Suprapubic skin (tissue), 4 donors: ENCODE results near the gene BCAS1. TPM values are rescaled to one million over a fixed set of nuclear protein-coding genes. Genes with fewer than 3 reads are reported as not detected.

Source experiments
- DNase-seq, 2 donors: peaks; one replicate each; pipeline ENCODE4 v3.0.0-alpha.2; 2019; ENCODE audit warnings: low spot score in 2 of 2
- H3K27ac ChIP-seq: fragments of 200-600 bp; sonication (generic); one replicate; pipeline ENCODE4 v1.5.1; 2019
- H3K27me3 ChIP-seq: fragments of 200-600 bp; sonication (generic); one replicate; pipeline ENCODE4 v1.5.1; 2019
- H3K36me3 ChIP-seq: fragments of 200-600 bp; sonication (generic); one replicate; pipeline ENCODE4 v1.5.1; 2019
- H3K4me1 ChIP-seq: fragments of 200-600 bp; sonication (generic); one replicate; pipeline ENCODE4 v1.5.1; 2019
- H3K4me3 ChIP-seq: fragments of 200-600 bp; sonication (generic); one replicate; pipeline ENCODE4 v1.5.1; 2019; ENCODE audit warnings: mild to moderate bottlenecking
- H3K9me3 ChIP-seq: fragments of 200-600 bp; sonication (generic); one replicate; pipeline ENCODE4 v1.5.1; 2019
- CTCF ChIP-seq, 2 donors: fragments of 200-600 bp in 1 of 2; fragments of 450-650 bp in 1 of 2; sonication (generic) in 1 of 2; IDR thresholded peaks; one replicate each; pipeline ENCODE4 v1.5.1; 2016 to 2019; ENCODE audit warnings: antibody characterized with exemption in 2 of 2, mild to moderate bottlenecking in 1 of 2, moderate library complexity in 1 of 2
- EP300 ChIP-seq: sonication (generic); formaldehyde crosslinking; IDR thresholded peaks from one replicate; pipeline ENCODE4 v1.6.1; 2017; ENCODE audit warnings: antibody characterized with exemption
- POLR2A ChIP-seq, 2 donors: fragments of 450-650 bp; IDR thresholded peaks; one replicate each; pipeline ENCODE4 v1.6.1; 2017; ENCODE audit warnings: antibody characterized with exemption in 2 of 2, mild to moderate bottlenecking in 2 of 2, moderate library complexity in 2 of 2
- POLR2AphosphoS5 ChIP-seq, 3 donors: sonication (generic); formaldehyde crosslinking; IDR thresholded peaks; one replicate each; pipeline ENCODE4 v1.6.1; 2017; ENCODE audit warnings: antibody characterized with exemption in 3 of 3
- WGBS: methylation state at CpG from one replicate; pipeline ENCODE4 v1.1.5; 2018; 5-methylcytosine and 5-hydroxymethylcytosine counted together
- total RNA-seq, 4 donors: library from RNA; depleted of rRNA; stranded (reverse); fragments of >200 nt; gene quantifications; one replicate each; pipeline ENCODE4 v1.1.0, GENCODE V29; 2016

Gene BCAS1
- total RNA-seq, 4 donors from 2014 or later, result 1.7 to 3.4 (median 2.1) TPM

- peaks cover 9% of the 10 kb centered on the region for H3K4me1 ChIP-seq
- no peak overlapping the region for H3K27ac ChIP-seq
- WGBS, result 91% methylated on average over 3 of the region's 3 CpGs
- no peaks in the 10 kb centered on the region for H3K9me3 ChIP-seq
- H3K27me3 ChIP-seq, result no peaks in the 10 kb centered on the region
- H3K4me3 ChIP-seq, result no peak overlapping the region
- no peaks in the 10 kb centered on the region for H3K36me3 ChIP-seq
- no peak for TF ChIP-seq CTCF (IDR thresholded peaks at IDR 0.05)
- TF ChIP-seq EP300, result no peak
- no peak for TF ChIP-seq POLR2AphosphoS5 (IDR thresholded peaks at IDR 0.05)
- no peak for TF ChIP-seq POLR2A (IDR thresholded peaks at IDR 0.05)
- DNase-seq, result no peak
Observed at GRCh38 chr20:53950578-53950977, 119.8 kb downstream of the BCAS1 start.

GRCh38 chr20:53950031-53950430, 120.4 kb downstream of the BCAS1 start:
- TF ChIP-seq EP300, result no peak
- no peak for TF ChIP-seq CTCF (IDR thresholded peaks at IDR 0.05)
- no peak for TF ChIP-seq POLR2AphosphoS5 (IDR thresholded peaks at IDR 0.05)
- TF ChIP-seq POLR2A (IDR thresholded peaks at IDR 0.05), result no peak
- no peak overlapping the region for H3K27ac ChIP-seq
- no peak overlapping the region for H3K4me3 ChIP-seq
- DNase-seq, result no peak
- no peaks in the 10 kb centered on the region for H3K36me3 ChIP-seq
- no peaks in the 10 kb centered on the region for H3K9me3 ChIP-seq
- H3K4me1 ChIP-seq, result peaks cover 9% of the 10 kb centered on the region
- WGBS, result 71% methylated on average over 6 of the region's 7 CpGs
- no peaks in the 10 kb centered on the region for H3K27me3 ChIP-seq

- no peak for DNase-seq
- WGBS, result 48% methylated on average over 10 of the region's 10 CpGs
- H3K27ac ChIP-seq, result no peak overlapping the region
- H3K36me3 ChIP-seq, result no peaks in the 10 kb centered on the region
- TF ChIP-seq POLR2AphosphoS5 (IDR thresholded peaks at IDR 0.05), result no peak
- TF ChIP-seq CTCF (IDR thresholded peaks at IDR 0.05), result no peak
- TF ChIP-seq POLR2A (IDR thresholded peaks at IDR 0.05), result no peak
- TF ChIP-seq EP300, result no peak
- H3K4me3 ChIP-seq, result no peak overlapping the region
- H3K9me3 ChIP-seq, result no peaks in the 10 kb centered on the region
- no peaks in the 10 kb centered on the region for H3K27me3 ChIP-seq
- H3K4me1 ChIP-seq, result peaks cover 9% of the 10 kb centered on the region
Observed at GRCh38 chr20:53949319-53949839, 121.0 kb downstream of the BCAS1 start.

- no peaks in the 10 kb centered on the region for H3K27me3 ChIP-seq
- no peak overlapping the region for H3K27ac ChIP-seq
- peaks cover 12% of the 10 kb centered on the region for H3K4me1 ChIP-seq
- no peaks in the 10 kb centered on the region for H3K36me3 ChIP-seq
- 92% methylated on average over 11 of the region's 11 CpGs for WGBS
- no peak overlapping the region for H3K4me3 ChIP-seq
- DNase-seq, result no peak
- no peak for TF ChIP-seq CTCF (IDR thresholded peaks at IDR 0.05)
- no peak for TF ChIP-seq POLR2A (IDR thresholded peaks at IDR 0.05)
- no peak for TF ChIP-seq EP300
- no peak for TF ChIP-seq POLR2AphosphoS5 (IDR thresholded peaks at IDR 0.05)
- no peaks in the 10 kb centered on the region for H3K9me3 ChIP-seq
Observed at GRCh38 chr20:53948383-53949318, 121.7 kb downstream of the BCAS1 start.

- H3K9me3 ChIP-seq, result no peaks in the 10 kb centered on the region
- H3K4me1 ChIP-seq, result peaks cover 12% of the 10 kb centered on the region
- no peak for TF ChIP-seq CTCF (IDR thresholded peaks at IDR 0.05)
- no peak for TF ChIP-seq POLR2AphosphoS5 (IDR thresholded peaks at IDR 0.05)
- TF ChIP-seq EP300, result no peak
- no peak for TF ChIP-seq POLR2A (IDR thresholded peaks at IDR 0.05)
- no peaks in the 10 kb centered on the region for H3K36me3 ChIP-seq
- no peak overlapping the region for H3K4me3 ChIP-seq
- no peaks in the 10 kb centered on the region for H3K27me3 ChIP-seq
- no peak overlapping the region for H3K27ac ChIP-seq
- DNase-seq, result no peak
- 93% methylated on average over 15 of the region's 17 CpGs for WGBS
Observed at GRCh38 chr20:53947501-53948195, 122.7 kb downstream of the BCAS1 start.
